Measurements from ENCODE around the gene SH3PXD2B. TPM values are rescaled to one million over a fixed set of nuclear protein-coding genes. Genes with fewer than 3 reads are reported as not detected.

SH3PXD2B gene
- total and polyA plus RNA-seq, 10 of the 15 experiments (the other 5 are each of a cell fraction or from before 2014, with no cell fraction given) = 0.05 to 1.6 (median 0.57) TPM

DNA sequence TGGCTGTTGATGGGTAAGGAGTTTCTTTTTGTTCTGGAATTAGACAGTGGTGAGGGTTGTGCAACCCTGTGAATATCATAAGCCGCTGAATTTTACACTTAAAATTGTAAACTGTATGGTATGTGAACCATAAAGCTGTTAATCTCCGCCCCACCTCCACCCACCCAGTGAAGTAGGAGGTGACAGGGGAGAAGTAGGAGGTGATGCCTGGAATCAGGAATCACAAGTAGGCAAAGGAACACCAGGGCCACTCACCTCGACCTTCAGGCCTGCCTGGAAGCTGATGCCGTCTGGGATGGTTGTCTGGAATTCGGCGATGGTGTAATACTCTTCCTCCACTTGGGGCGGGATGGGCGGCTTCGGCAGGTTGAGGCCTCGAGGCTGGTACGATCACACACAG lies 108.4 kb downstream of the SH3PXD2B start:
- Histone ChIP-seq H3K4me2 (ENCODE audit: control insufficient read depth, insufficient read depth) (no peak overlapping the region), H3K4me3 (no peak overlapping the region), H4K20me1 (ENCODE audit: control insufficient read depth, insufficient read depth) (no peaks in the 10 kb centered on the region), H3K9me3 (replicated peaks; ENCODE audit: control insufficient read depth, insufficient read depth, low read length) (no peaks in the 10 kb centered on the region), H3K79me2 (ENCODE audit: control insufficient read depth, insufficient read depth, low read length) (no peaks in the 10 kb centered on the region), H3K27ac (ENCODE audit: control insufficient read depth, insufficient read depth) (no peak overlapping the region), H3K4me1 (ENCODE audit: control insufficient read depth, insufficient read depth, low read length) (no peaks in the 10 kb centered on the region), H3K27me3 (replicated peaks in 1 of 2; ENCODE audit: control insufficient read depth in 2 of 2, insufficient read depth in 2 of 2, low read length in 1 of 2) (no peaks in the 10 kb centered on the region), H3K9ac (ENCODE audit: control insufficient read depth, insufficient read depth, low read length) (no peak overlapping the region), H3K36me3 (ENCODE audit: control insufficient read depth in 2 of 2, insufficient read depth in 2 of 2, low read length in 1 of 2) (no peaks in the 10 kb centered on the region), H2AFZ (ENCODE audit: control insufficient read depth, low read depth, low read length) (no peak overlapping the region)
- ATAC-seq = no peak
- SMC1A ChIA-PET (ENCODE audit: uncharacterized antibody, unreplicated experiment) = no interaction called here
- no peak for DNase-seq (ENCODE audit: low read depth, low spot score)
- in situ Hi-C loops (cut with MboI) (no loop called here), intact Hi-C loops (cut with micrococcal nuclease; ENCODE audit: unreplicated experiment) (no loop called here)
- POLR2A ChIA-PET = no interaction called here
- CTCF ChIA-PET = no interaction called here
- 70% methylated on average over 11 of the region's 11 CpGs for WGBS (ENCODE audit: insufficient coverage, insufficient replicate concordance, low lambda C conversion rate, missing lambda C conversion rate)
- FAIRE-seq = no peak
- BruUV-seq (replicated peaks) = no TSS peak
- RAD21 ChIA-PET (ENCODE audit: unreplicated experiment) = no interaction called here
- TF ChIP-seq FOXK2 (IDR thresholded peaks at IDR 0.05) (no peak), MYB (IDR thresholded peaks at IDR 0.05; ENCODE audit: borderline replicate concordance, low read depth, low read length) (no peak), NR2C2 (IDR thresholded peaks at IDR 0.05; ENCODE audit: borderline replicate concordance, control insufficient read depth, insufficient read length, low read depth) (no peak), BHLHE40 (IDR thresholded peaks at IDR 0.05; ENCODE audit: borderline replicate concordance in 1 of 2, low read depth in 2 of 2, low read length in 1 of 2) (no peak), NRF1 (conservative IDR thresholded peaks at IDR 0.05; ENCODE audit: low read depth, low read length) (no peak), SP1 (IDR thresholded peaks at IDR 0.05; ENCODE audit: low read depth, low read length) (no peak), TCF12 (IDR thresholded peaks at IDR 0.05; ENCODE audit: low read depth, low read length) (no peak), FOXM1 (IDR thresholded peaks at IDR 0.05; ENCODE audit: low read depth, low read length) (no peak), FOS (IDR thresholded peaks at IDR 0.05; ENCODE audit: borderline replicate concordance, extremely low read depth, insufficient read length) (no peak), NFXL1 (IDR thresholded peaks at IDR 0.05; ENCODE audit: borderline replicate concordance) (no peak)
- TF ChIP-seq, protein P1, sequence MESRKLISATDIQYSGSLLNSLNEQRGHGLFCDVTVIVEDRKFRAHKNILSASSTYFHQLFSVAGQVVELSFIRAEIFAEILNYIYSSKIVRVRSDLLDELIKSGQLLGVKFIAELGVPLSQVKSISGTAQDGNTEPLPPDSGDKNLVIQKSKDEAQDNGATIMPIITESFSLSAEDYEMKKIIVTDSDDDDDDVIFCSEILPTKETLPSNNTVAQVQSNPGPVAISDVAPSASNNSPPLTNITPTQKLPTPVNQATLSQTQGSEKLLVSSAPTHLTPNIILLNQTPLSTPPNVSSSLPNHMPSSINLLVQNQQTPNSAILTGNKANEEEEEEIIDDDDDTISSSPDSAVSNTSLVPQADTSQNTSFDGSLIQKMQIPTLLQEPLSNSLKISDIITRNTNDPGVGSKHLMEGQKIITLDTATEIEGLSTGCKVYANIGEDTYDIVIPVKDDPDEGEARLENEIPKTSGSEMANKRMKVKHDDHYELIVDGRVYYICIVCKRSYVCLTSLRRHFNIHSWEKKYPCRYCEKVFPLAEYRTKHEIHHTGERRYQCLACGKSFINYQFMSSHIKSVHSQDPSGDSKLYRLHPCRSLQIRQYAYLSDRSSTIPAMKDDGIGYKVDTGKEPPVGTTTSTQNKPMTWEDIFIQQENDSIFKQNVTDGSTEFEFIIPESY (IDR thresholded peaks at IDR 0.05) = no peak
- TF ChIP-seq, protein P2, sequence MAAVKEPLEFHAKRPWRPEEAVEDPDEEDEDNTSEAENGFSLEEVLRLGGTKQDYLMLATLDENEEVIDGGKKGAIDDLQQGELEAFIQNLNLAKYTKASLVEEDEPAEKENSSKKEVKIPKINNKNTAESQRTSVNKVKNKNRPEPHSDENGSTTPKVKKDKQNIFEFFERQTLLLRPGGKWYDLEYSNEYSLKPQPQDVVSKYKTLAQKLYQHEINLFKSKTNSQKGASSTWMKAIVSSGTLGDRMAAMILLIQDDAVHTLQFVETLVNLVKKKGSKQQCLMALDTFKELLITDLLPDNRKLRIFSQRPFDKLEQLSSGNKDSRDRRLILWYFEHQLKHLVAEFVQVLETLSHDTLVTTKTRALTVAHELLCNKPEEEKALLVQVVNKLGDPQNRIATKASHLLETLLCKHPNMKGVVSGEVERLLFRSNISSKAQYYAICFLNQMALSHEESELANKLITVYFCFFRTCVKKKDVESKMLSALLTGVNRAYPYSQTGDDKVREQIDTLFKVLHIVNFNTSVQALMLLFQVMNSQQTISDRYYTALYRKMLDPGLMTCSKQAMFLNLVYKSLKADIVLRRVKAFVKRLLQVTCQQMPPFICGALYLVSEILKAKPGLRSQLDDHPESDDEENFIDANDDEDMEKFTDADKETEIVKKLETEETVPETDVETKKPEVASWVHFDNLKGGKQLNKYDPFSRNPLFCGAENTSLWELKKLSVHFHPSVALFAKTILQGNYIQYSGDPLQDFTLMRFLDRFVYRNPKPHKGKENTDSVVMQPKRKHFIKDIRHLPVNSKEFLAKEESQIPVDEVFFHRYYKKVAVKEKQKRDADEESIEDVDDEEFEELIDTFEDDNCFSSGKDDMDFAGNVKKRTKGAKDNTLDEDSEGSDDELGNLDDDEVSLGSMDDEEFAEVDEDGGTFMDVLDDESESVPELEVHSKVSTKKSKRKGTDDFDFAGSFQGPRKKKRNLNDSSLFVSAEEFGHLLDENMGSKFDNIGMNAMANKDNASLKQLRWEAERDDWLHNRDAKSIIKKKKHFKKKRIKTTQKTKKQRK (IDR thresholded peaks at IDR 0.05; ENCODE audit: low read depth, low read length) = no peak
- TF ChIP-seq, protein P3, sequence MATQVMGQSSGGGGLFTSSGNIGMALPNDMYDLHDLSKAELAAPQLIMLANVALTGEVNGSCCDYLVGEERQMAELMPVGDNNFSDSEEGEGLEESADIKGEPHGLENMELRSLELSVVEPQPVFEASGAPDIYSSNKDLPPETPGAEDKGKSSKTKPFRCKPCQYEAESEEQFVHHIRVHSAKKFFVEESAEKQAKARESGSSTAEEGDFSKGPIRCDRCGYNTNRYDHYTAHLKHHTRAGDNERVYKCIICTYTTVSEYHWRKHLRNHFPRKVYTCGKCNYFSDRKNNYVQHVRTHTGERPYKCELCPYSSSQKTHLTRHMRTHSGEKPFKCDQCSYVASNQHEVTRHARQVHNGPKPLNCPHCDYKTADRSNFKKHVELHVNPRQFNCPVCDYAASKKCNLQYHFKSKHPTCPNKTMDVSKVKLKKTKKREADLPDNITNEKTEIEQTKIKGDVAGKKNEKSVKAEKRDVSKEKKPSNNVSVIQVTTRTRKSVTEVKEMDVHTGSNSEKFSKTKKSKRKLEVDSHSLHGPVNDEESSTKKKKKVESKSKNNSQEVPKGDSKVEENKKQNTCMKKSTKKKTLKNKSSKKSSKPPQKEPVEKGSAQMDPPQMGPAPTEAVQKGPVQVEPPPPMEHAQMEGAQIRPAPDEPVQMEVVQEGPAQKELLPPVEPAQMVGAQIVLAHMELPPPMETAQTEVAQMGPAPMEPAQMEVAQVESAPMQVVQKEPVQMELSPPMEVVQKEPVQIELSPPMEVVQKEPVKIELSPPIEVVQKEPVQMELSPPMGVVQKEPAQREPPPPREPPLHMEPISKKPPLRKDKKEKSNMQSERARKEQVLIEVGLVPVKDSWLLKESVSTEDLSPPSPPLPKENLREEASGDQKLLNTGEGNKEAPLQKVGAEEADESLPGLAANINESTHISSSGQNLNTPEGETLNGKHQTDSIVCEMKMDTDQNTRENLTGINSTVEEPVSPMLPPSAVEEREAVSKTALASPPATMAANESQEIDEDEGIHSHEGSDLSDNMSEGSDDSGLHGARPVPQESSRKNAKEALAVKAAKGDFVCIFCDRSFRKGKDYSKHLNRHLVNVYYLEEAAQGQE (IDR thresholded peaks at IDR 0.05; ENCODE audit: low read depth, low read length) = no peak
- TF ChIP-seq, protein P4, sequence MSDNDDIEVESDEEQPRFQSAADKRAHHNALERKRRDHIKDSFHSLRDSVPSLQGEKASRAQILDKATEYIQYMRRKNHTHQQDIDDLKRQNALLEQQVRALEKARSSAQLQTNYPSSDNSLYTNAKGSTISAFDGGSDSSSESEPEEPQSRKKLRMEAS (IDR thresholded peaks at IDR 0.05; ENCODE audit: low read depth, low read length) = no peak

Data from GM12878 (cell line).